Measurements from ENCODE around the gene BACH2. TPM values are rescaled to one million over a fixed set of nuclear protein-coding genes. Genes with fewer than 3 reads are reported as not detected.

Gene BACH2
- total and polyA plus RNA-seq, 2 of the 8 experiments (the other 6 are each of a cell fraction or from before 2014, with no cell fraction given), result 1.9 to 5.9 TPM

GRCh38 chr6:90253631-90254030, 43.0 kb downstream of the BACH2 start:
- Histone ChIP-seq H2BK120ac (replicated peaks; ENCODE audit: low read depth, low read length) (no peak overlapping the region), H3K9me3 (ENCODE audit: insufficient read depth in 2 of 2, low read depth in 1 of 2, low read length in 1 of 2) (no peaks in the 10 kb centered on the region), H2AK5ac (ENCODE audit: low read depth, low read length) (no peak overlapping the region), H3K4me1 (replicated peaks in 1 of 4; ENCODE audit: control insufficient read depth in 3 of 4, insufficient read depth in 4 of 4, low read length in 3 of 4) (no peaks in the 10 kb centered on the region), H3K4me2 (ENCODE audit: insufficient read depth in 1 of 2, low read depth in 2 of 2, low read length in 2 of 2) (no peak overlapping the region), H3K23me2 (ENCODE audit: low read depth, low read length) (no peaks in the 10 kb centered on the region), H2BK15ac (ENCODE audit: low read length) (no peak overlapping the region), H2BK20ac (ENCODE audit: low read length) (no peak overlapping the region), H4K5ac (ENCODE audit: insufficient read length, low read depth, low read length) (no peak overlapping the region), H3K9ac (replicated peaks in 1 of 4; ENCODE audit: extremely low read depth in 1 of 4, low read depth in 3 of 4, low read length in 3 of 4) (no peak overlapping the region), H3K27ac (ENCODE audit: low read depth, low read length) (no peak overlapping the region), H3K18ac (ENCODE audit: extremely low read depth, low read length) (no peak overlapping the region), H3K4ac (replicated peaks; ENCODE audit: insufficient read length, low read depth, low read length) (no peak overlapping the region), H3K14ac (ENCODE audit: insufficient read length) (no peak overlapping the region), H2AFZ (ENCODE audit: low read length) (no peak overlapping the region), H4K91ac (replicated peaks; ENCODE audit: insufficient read length, low read length) (no peak overlapping the region), H3K27me3 (replicated peaks in 1 of 4; ENCODE audit: control insufficient read depth in 3 of 4, extremely low read depth in 1 of 4, insufficient read depth in 3 of 4, low read length in 3 of 4) (no peaks in the 10 kb centered on the region), H3K23ac (ENCODE audit: insufficient read length) (no peak overlapping the region), H4K8ac (ENCODE audit: extremely low read depth, insufficient read depth, low read length) (no peak overlapping the region), H3K36me3 (ENCODE audit: control insufficient read depth in 2 of 4, insufficient read depth in 4 of 4, low read length in 3 of 4) (no peaks in the 10 kb centered on the region), H3K79me2 (ENCODE audit: control insufficient read depth in 1 of 2, insufficient read depth in 2 of 2, low read length in 2 of 2) (no peaks in the 10 kb centered on the region), H3K79me1 (ENCODE audit: low read depth, low read length) (no peaks in the 10 kb centered on the region), H3K56ac (replicated peaks; ENCODE audit: insufficient read length, low read depth, low read length) (no peak overlapping the region), H4K20me1 (replicated peaks in 1 of 2; ENCODE audit: control insufficient read depth in 1 of 2, insufficient read depth in 2 of 2, low read length in 2 of 2) (no peaks in the 10 kb centered on the region), H2BK12ac (ENCODE audit: low read depth, low read length) (no peak overlapping the region), H3K4me3 (ENCODE audit: extremely low read depth in 1 of 4, insufficient read depth in 2 of 4, low read depth in 3 of 4, low read length in 4 of 4) (no peak overlapping the region), H2BK5ac (ENCODE audit: low read depth, low read length) (no peak overlapping the region)
- DNase-seq (ENCODE audit: low read depth in 1 of 2, low spot score in 2 of 2), result no peak
- POLR2A ChIA-PET (ENCODE audit: partially characterized antibody), result interaction anchor here (1.0 kb wide), 1 partner anchor 8 kb away, joined by 4 read pairs; no protein-coding TSS in a partner anchor
- WGBS, 2 experiments (ENCODE audit: extremely low coverage in 1 of 2, insufficient coverage in 1 of 2, insufficient read length in 1 of 2, insufficient replicate concordance in 2 of 2, low coverage in 1 of 2, low lambda C conversion rate in 2 of 2, missing lambda C conversion rate in 1 of 2), result 90% methylated on average over 2 of the region's 2 CpGs; no CpG with 5 or more reads in 1 of the 2 experiments
- no peak for FAIRE-seq
- CTCF ChIA-PET (ENCODE audit: partially characterized antibody), result interaction anchor here (0.6 kb wide), 1 partner anchor 75 kb away, joined by 3 read pairs; no protein-coding TSS in a partner anchor
- TF ChIP-seq CHD1 (IDR thresholded peaks at IDR 0.05; ENCODE audit: low read depth, low read length) (no peak), RNF2 (IDR thresholded peaks at IDR 0.05; ENCODE audit: borderline replicate concordance, low read depth, low read length, missing control alignments, poor library complexity, severe bottlenecking) (no peak), NANOG (IDR thresholded peaks at IDR 0.05; ENCODE audit: insufficient read depth, low read depth, low read length, poor library complexity, severe bottlenecking) (no peak), RBBP5 (IDR thresholded peaks at IDR 0.05; ENCODE audit: borderline replicate concordance, low read depth, low read length) (no peak), CHD2 (IDR thresholded peaks at IDR 0.05; ENCODE audit: low read length) (no peak), ATF2 (IDR thresholded peaks at IDR 0.05; ENCODE audit: low read length) (no peak)
- TF ChIP-seq, protein P1, sequence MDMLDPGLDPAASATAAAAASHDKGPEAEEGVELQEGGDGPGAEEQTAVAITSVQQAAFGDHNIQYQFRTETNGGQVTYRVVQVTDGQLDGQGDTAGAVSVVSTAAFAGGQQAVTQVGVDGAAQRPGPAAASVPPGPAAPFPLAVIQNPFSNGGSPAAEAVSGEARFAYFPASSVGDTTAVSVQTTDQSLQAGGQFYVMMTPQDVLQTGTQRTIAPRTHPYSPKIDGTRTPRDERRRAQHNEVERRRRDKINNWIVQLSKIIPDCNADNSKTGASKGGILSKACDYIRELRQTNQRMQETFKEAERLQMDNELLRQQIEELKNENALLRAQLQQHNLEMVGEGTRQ (IDR thresholded peaks at IDR 0.05; ENCODE audit: low read length), result no peak
- TF ChIP-seq, protein P2, sequence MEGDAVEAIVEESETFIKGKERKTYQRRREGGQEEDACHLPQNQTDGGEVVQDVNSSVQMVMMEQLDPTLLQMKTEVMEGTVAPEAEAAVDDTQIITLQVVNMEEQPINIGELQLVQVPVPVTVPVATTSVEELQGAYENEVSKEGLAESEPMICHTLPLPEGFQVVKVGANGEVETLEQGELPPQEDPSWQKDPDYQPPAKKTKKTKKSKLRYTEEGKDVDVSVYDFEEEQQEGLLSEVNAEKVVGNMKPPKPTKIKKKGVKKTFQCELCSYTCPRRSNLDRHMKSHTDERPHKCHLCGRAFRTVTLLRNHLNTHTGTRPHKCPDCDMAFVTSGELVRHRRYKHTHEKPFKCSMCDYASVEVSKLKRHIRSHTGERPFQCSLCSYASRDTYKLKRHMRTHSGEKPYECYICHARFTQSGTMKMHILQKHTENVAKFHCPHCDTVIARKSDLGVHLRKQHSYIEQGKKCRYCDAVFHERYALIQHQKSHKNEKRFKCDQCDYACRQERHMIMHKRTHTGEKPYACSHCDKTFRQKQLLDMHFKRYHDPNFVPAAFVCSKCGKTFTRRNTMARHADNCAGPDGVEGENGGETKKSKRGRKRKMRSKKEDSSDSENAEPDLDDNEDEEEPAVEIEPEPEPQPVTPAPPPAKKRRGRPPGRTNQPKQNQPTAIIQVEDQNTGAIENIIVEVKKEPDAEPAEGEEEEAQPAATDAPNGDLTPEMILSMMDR (IDR thresholded peaks at IDR 0.05; ENCODE audit: control extremely low read depth in 1 of 3, insufficient read depth in 1 of 3, low read depth in 1 of 3, low read length in 3 of 3), result no peak
